Stimulated activated CD8-positive, alpha-beta memory T cell treated with anti-CD3 and anti-CD28 coated beads, Interleukin-2, amount 100 ng/mL, for 48 hours (primary cell): ENCODE measurements around the gene RNF150.
"Not testable (repeated sequence)": the region's sequence is repeated elsewhere in the genome, so short reads cannot be mapped to it uniquely, and the experiment has no call there.

Experiments
- DNase-seq, 2 donors: peaks; one replicate each; pipeline ENCODE4 v3.0.0-alpha.2; 2020; ENCODE audit warnings: low read depth in 2 of 2

The RNF150 gene

DNA sequence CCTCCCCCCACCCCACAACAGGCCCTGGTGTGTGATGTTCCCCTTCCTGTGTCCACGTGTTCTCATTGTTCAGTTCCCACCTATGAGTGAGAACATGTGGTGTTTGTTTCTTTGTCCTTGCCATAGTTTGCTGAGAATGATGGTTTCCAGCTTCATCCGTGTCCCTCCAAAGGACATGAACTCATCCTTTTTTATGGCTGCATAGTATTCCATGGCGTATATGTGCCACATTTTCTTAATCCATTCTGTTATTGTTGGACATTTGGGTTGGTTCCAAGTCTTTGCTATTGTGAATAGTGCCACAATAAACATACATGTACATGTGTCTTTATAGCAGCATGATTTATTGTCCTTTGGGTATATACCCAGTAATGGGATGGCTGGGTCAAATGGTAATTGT lies 312.7 kb downstream of the RNF150 start:
- not testable (repeated sequence) for DNase-seq

DNA sequence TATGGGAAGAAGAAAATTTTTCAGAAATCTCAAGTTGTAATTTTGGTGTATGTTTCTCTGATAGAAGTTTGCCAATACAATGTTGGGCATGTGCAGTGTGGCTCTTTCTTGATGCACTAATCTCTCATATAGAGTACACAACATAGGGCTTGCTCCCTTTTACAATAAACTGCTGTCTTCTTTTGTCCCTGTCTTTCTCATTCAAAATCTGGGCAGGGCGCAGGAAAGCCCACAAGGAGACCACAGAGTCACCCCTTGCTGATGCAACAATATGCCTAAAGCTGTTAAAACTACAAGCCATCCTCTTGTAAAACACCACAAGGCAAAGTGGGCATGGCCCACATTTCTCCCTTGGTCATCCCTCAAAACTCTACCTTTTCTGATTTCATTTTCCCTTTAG lies 313.7 kb downstream of the RNF150 start:
- no peak for DNase-seq

DNA sequence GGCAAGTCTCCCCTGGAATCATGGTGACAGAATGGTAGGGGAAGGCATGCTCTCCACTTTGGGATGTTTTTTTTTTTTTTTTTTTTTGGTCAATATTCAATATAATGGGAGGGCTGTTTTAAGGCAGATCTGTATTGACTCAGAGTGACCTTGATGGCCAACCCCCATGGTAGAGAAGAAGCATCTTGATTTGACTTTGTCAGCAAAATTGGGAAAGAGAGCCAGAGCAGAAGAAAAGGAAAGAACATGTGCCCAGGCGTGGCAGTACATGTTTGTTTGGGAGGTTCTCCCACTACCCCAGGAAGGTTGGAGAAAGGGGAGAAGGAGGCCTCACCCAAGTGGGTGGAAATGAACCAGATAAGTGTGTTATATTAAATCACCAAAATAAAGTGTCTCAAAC lies 314.8 kb downstream of the RNF150 start:
- no peak for DNase-seq

DNA sequence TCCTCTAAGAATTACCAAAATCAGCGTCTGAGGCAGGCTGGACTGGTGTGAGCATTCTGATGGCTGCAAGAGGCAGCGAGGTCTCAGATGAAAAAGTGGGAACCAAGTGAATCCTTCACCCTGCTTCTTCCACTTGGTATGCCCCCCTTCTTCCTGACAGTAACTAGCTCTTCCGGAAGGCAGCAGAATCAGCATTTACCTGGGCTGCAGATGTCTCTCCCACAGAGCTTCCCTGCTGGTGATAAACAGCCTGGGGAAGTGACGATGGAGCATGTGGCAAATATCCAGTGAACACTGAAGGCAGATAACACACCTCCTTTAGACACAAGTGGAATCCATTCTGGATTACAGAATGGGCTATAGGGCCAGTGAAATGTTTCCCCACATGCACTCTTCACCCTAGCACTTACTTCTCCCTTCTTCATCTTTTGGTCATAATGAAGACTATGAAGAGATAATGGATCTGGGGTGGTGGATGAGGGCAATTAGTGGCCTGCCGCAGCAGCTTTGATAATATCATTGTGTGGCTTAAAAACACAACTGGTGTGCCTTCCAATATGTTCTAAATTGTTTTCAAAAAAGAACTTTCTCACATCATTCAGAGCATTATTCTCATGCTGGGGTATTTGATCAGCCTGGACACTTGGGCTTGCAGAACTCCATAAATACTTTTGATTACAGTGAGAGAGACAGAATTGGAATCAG lies 316.3 kb downstream of the RNF150 start:
- DNase-seq = no peak

DNA sequence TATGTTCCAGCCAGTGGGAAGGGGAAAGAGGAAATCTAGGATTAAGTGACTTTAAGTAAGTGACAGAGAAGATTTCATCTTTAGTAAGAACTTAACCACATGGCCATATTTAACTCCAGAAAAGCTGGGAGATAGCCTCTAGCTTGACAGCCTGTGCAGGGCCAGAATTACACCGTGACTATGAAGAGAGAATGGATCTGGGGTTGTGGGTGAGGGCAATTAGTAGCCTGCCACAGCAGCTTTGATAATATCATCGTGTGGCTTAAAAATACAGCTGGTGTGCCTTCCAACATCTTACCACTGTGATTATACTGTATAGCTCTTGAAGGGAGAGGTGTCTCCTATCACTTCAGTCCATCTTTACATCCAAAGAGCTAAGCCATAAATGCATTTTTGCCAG lies 319.5 kb downstream of the RNF150 start:
- no peak for DNase-seq

DNA sequence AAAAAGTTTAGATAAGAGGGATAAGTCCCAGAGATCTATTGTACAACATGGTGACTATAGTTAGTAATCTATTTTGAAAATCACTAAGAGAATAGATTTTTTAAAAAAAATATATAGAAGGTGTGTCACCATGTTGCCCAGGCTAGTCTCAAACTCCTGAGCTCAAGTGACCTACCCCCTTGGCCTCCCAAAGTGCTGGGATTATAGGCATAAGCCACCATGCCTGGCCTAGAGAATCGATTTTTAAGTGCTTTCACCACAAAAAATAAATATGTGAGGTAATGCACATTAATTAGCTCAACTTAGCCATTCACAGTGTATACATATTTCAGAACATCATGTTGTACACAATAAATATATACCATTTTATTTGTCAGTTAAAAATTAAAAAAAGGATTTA lies 320.4 kb downstream of the RNF150 start:
- DNase-seq = no peak

DNA sequence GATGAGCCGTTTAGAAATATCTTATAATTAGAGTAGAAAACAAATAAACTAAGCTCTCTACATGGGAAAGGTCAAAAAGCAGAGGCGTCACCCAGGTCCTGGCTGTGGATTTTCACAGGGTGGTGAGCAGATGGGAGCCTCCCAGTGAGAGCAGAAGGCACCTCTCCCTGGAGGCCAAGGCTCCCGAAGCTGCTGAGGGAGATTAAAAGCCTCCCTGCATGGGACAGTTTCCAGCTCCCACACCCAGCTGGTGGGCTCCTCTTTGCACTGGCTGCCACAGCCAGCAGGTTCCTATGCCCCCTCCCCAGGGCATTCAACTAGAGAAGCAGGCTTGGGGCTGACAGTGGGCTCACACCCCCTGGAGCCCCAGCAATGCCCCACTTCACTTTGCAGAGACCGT lies 321.8 kb downstream of the RNF150 start:
- no peak for DNase-seq

DNA sequence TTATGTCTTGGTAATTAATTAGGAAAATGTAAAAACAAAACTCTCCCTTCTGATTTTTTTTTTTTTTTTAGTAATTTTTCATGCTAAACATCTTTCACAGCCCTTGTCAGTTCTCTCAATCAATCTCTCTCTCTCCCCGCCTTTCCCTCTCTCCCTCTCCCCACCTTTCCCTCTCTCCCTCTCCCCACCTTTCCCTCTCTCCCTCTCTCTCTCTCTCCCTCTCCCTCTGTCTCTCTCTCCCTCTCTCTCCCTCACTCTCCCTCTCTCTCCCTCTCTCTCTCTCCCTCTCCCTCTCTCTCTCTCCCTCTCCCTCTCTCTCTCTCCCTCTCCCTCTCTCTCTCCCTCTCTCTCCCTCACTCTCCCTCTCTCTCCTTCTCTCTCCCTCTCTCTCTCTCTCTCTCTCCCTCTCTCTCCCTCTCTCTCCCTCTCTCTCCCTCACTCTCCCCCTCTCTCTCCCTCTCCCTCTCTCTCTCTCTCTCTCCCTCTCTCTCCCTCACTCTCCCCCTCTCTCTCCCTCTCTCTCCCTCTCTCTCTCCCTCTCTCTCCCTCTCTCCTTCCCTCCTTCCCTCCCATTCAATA lies 322.6 kb downstream of the RNF150 start:
- DNase-seq = not testable (repeated sequence)
